ENCODE data around the gene USP46. TPM values are rescaled to one million over a fixed set of nuclear protein-coding genes. Genes with fewer than 3 reads are reported as not detected.

The USP46 gene
- total and polyA plus RNA-seq, 2 of the 8 experiments (the other 6 are each of a cell fraction or from before 2014, with no cell fraction given): 10.6 to 62.4 TPM

DNA sequence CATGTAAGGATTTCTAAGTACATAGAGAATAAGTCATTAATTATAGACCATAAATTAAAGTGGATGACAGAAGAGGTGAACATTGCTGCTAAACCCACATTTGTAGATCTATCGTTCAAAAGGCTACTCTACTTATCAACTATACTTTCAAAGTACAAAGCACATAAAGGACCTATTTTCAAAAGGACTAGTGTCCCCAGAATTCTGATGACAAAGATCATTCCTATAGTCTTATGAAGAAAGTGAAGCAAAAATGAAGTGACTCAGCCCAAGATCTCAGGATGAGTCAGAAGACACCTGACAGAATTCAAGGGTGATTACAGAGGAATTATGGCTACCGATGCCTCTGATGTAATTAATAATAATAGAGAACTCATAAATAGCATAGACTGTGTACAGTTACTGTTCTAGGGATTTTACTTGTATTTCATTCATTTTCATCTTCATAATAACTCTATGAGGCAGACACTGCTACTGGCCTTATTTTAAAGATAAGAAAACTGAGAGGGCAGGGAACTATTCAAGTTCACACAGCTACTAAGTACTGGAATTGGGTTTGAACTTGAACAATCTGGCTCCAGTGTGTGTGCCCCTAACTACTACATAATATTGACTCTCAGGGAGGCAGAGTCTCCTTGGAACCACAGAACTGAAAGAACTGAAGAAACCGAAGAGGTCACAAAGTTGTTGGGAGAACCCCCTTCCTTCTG is 17.1 kb downstream of the USP46 start:
- Histone ChIP-seq H3K4me2 (ENCODE audit: insufficient read depth in 1 of 2, low read depth in 2 of 2, low read length in 2 of 2) (no peak overlapping the region), H2BK15ac (ENCODE audit: low read length) (no peak overlapping the region), H3K23ac (ENCODE audit: insufficient read length) (no peak overlapping the region), H2BK20ac (ENCODE audit: low read length) (no peak overlapping the region), H3K36me3 (ENCODE audit: control insufficient read depth in 2 of 4, insufficient read depth in 4 of 4, low read length in 3 of 4) (peaks cover 0 to 5% (median 2%) of the 10 kb centered on the region in 4 experiments; a peak in 2 of 8 replicates), H3K9me3 (ENCODE audit: insufficient read depth in 2 of 2, low read depth in 1 of 2, low read length in 1 of 2) (no peaks in the 10 kb centered on the region), H3K4me3 (ENCODE audit: extremely low read depth in 1 of 4, insufficient read depth in 2 of 4, low read depth in 3 of 4, low read length in 4 of 4) (no peak overlapping the region), H3K14ac (ENCODE audit: insufficient read length) (no peak overlapping the region), H3K9ac (replicated peaks in 1 of 4; ENCODE audit: extremely low read depth in 1 of 4, low read depth in 3 of 4, low read length in 3 of 4) (no peak overlapping the region; a peak in 1 of 7 replicates), H3K79me2 (ENCODE audit: control insufficient read depth in 1 of 2, insufficient read depth in 2 of 2, low read length in 2 of 2) (peaks cover 37 to 99% of the 10 kb centered on the region in 2 experiments), H3K56ac (replicated peaks; ENCODE audit: insufficient read length, low read depth, low read length) (no peak overlapping the region), H4K91ac (replicated peaks; ENCODE audit: insufficient read length, low read length) (no peak overlapping the region), H2BK12ac (ENCODE audit: low read depth, low read length) (no peak overlapping the region), H3K27ac (ENCODE audit: low read depth, low read length) (no peak overlapping the region), H3K4me1 (replicated peaks in 1 of 4; ENCODE audit: control insufficient read depth in 3 of 4, insufficient read depth in 4 of 4, low read length in 3 of 4) (peaks cover 1 to 12% (median 5%) of the 10 kb centered on the region in 4 experiments; a peak in 4 of 7 replicates), H4K5ac (ENCODE audit: insufficient read length, low read depth, low read length) (no peak overlapping the region), H3K27me3 (replicated peaks in 1 of 4; ENCODE audit: control insufficient read depth in 3 of 4, extremely low read depth in 1 of 4, insufficient read depth in 3 of 4, low read length in 3 of 4) (no peaks in the 10 kb centered on the region), H2AFZ (ENCODE audit: low read length) (no peak overlapping the region), H4K20me1 (replicated peaks in 1 of 2; ENCODE audit: control insufficient read depth in 1 of 2, insufficient read depth in 2 of 2, low read length in 2 of 2) (peaks cover 11 to 28% of the 10 kb centered on the region in 2 experiments), H3K18ac (ENCODE audit: extremely low read depth, low read length) (no peak overlapping the region), H3K79me1 (ENCODE audit: low read depth, low read length) (peaks cover 18% of the 10 kb centered on the region), H2AK5ac (ENCODE audit: low read depth, low read length) (no peak overlapping the region), H2BK5ac (ENCODE audit: low read depth, low read length) (no peak overlapping the region), H4K8ac (ENCODE audit: extremely low read depth, insufficient read depth, low read length) (no peak overlapping the region), H3K23me2 (ENCODE audit: low read depth, low read length) (no peaks in the 10 kb centered on the region), H3K4ac (replicated peaks; ENCODE audit: insufficient read length, low read depth, low read length) (no peak overlapping the region), H2BK120ac (replicated peaks; ENCODE audit: low read depth, low read length) (no peak overlapping the region)
- DNase-seq (ENCODE audit: low read depth in 1 of 2, low spot score in 2 of 2): no peak
- FAIRE-seq: no peak
- CTCF ChIA-PET (ENCODE audit: partially characterized antibody): interaction anchor here (0.8 kb wide), 1 partner anchor 23 kb away, joined by 3 read pairs; no protein-coding TSS in a partner anchor
- POLR2A ChIA-PET (ENCODE audit: partially characterized antibody): interaction anchor here (1.4 to 2.1 kb wide), 2 partner anchors 16 to 20 kb away, joined by 4 to 9 read pairs; no protein-coding TSS in a partner anchor
- 82% methylated on average over 3 of the region's 3 CpGs; no CpG with 5 or more reads in 1 of the 2 experiments for WGBS, 2 experiments (ENCODE audit: extremely low coverage in 1 of 2, insufficient coverage in 1 of 2, insufficient read length in 1 of 2, insufficient replicate concordance in 2 of 2, low coverage in 1 of 2, low lambda C conversion rate in 2 of 2, missing lambda C conversion rate in 1 of 2)
- TF ChIP-seq PHF8 (conservative IDR thresholded peaks at IDR 0.05; ENCODE audit: low read depth, low read length): no peak
- no peak for TF ChIP-seq MAFK (IDR thresholded peaks at IDR 0.05; ENCODE audit: low read depth, low read length)
- TF ChIP-seq SP4 (IDR thresholded peaks at IDR 0.05; ENCODE audit: low read length): no peak
- TF ChIP-seq RXRA (IDR thresholded peaks at IDR 0.05; ENCODE audit: insufficient read depth, low read depth, low read length): no peak
- TF ChIP-seq BCL11A (IDR thresholded peaks at IDR 0.05; ENCODE audit: low read depth in 2 of 2, low read length in 2 of 2): no peak
- TF ChIP-seq KDM5A (IDR thresholded peaks at IDR 0.05; ENCODE audit: low read length): no peak
- TF ChIP-seq CHD1 (IDR thresholded peaks at IDR 0.05; ENCODE audit: low read depth, low read length): no peak
- no peak for TF ChIP-seq POLR2AphosphoS5 (IDR thresholded peaks at IDR 0.05; ENCODE audit: low read depth, low read length)
- TF ChIP-seq YY1 (IDR thresholded peaks at IDR 0.05; ENCODE audit: low read depth, low read length): no peak
- no peak for TF ChIP-seq TAF7 (optimal IDR thresholded peaks at IDR 0.05; ENCODE audit: borderline replicate concordance, low read depth, low read length)
- no peak for TF ChIP-seq TBP (IDR thresholded peaks at IDR 0.05; ENCODE audit: low read depth, low read length)
- TF ChIP-seq NANOG (IDR thresholded peaks at IDR 0.05; ENCODE audit: insufficient read depth, low read depth, low read length, poor library complexity, severe bottlenecking): no peak
- no peak for TF ChIP-seq GABPA (IDR thresholded peaks at IDR 0.05; ENCODE audit: borderline replicate concordance, insufficient read depth, low read length)
- no peak for TF ChIP-seq CREB1 (IDR thresholded peaks at IDR 0.05)
